HG03175 (cell line): ENCODE results near the gene TYK2.

ENCODE experiments used
- ATAC-seq: cut with Tn5 transposase; IDR thresholded peaks from one replicate; pipeline ENCODE4 v1.9.1; 2021; ENCODE audit warnings: mild to moderate bottlenecking, moderate library complexity; ENCODE audit not compliant: unreplicated experiment

The TYK2 gene

GRCh38 chr19:10335352-10335985 lies 44.9 kb downstream of the TYK2 start:
- ATAC-seq: no peak

DNA sequence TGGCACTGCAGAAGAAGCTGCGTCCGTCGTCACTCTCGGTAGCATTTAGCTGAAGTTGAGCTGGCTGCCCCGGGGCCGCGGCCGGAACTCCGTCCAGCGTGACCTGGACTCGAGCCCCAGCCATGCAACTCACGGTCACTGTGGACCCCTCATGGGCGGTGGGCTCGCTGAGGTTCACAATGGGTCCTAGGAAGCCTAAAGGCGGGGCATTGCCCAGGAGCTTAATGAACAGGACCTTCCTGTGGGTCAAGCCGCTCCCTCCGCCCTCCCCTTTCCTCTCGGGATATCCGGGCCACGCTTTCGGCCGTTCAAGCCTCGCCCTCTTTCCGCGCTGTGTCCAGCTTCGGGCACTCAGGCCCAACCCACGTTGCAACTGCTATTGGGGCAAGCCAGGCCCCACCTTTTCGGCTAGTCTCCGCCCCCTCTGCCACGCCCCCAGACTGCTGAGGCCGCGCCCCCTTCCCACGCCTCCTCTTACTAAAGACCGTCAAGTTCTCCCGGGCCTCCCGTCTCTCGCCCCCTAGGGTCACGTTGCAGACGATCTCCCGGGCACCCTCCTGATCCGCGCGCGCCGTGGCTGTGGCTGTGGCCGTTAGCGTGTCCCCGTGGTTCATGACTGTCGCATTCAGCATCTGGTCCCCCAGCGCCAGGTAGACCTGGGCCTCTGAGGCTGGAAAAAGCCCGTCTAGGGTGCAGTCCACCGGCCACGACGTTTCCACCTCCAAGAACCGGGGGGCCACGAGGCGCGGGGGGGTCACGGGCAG lies 45.6 kb downstream of the TYK2 start:
- no peak for ATAC-seq

DNA sequence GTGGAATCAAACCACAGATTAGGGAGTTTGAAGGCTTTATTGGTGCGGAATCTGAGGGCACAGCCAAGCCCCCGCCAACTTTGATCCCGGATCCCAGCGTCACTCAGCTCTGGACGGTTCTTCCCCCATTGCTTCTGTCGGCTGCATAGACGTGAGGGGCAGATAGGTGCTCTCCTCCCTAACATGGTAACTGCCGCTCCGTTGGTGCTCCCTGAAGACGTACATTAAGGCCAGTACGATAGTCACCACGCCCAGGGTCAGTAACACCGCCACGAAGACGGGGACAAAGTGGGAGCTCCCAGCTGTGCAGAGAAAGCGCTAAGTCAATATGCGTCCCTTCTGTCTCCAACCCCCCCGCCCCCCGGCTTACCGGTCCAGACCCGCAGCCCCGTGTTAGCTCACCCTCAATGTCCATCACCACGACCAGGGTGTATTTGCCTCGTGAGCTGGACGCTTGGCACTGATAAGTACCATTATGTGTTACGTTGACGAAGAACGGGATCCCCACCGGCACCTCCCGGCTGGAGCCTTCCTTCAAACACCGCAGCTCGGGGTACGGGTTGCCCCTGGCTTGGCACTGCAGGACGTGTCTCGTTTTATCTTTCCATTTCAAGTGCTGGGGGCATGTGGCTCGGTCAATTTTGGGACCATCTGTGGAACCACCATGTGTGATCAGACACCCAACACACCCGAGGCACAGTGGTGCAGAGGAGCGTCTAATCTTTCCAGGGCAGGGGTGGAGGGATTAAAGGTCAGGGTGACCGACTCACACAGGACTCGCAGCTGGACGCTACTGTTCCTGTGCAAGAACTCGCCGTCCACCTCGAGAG lies 46.4 kb downstream of the TYK2 start:
- no peak for ATAC-seq

DNA sequence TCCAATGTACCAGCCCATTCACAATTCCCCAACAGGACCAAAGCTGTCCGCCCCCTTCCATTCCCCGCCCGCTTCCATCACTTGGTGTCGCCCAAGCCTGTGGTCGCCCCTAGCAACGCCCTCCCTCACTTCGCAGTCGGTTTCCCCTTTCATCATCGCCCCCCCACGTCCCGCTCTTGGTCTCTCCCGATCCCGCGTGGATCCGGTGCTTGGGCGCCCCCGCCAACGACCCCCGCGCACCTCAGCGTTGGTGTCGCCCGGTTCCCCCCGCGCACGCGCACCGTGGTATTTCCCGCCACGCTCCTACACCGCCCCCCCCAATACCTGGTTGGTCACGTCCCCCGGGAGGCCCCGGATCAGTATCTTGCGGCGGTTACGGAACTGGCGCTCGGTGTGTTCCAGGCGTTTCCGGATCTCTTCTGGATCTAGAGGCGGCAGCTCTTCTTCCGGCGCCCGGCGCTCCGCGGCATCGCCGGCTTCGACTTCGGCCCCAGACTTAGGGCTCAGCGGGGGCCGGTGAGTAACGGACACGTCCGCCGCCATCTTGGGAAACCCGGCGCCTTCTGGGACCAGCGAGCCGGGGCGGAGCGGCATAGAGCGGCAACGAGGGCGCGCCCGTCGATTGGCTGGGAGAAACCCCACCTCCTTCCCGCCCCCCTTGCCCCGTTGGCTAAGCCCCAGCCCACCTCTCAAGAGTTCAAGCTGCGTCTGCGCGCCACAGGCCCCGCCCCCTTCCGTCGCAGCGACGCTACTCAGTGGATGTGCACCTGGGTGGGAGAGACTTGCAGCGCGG lies 47.2 kb downstream of the TYK2 start, which contains the start of gene RAVER1:
Gene RAVER1, minus strand, starts transcription at position 565 of the 793 bp plus-strand sequence. Its CDS starts 22 bp downstream, at position 543.
- peak; percentile 85 for ATAC-seq

DNA sequence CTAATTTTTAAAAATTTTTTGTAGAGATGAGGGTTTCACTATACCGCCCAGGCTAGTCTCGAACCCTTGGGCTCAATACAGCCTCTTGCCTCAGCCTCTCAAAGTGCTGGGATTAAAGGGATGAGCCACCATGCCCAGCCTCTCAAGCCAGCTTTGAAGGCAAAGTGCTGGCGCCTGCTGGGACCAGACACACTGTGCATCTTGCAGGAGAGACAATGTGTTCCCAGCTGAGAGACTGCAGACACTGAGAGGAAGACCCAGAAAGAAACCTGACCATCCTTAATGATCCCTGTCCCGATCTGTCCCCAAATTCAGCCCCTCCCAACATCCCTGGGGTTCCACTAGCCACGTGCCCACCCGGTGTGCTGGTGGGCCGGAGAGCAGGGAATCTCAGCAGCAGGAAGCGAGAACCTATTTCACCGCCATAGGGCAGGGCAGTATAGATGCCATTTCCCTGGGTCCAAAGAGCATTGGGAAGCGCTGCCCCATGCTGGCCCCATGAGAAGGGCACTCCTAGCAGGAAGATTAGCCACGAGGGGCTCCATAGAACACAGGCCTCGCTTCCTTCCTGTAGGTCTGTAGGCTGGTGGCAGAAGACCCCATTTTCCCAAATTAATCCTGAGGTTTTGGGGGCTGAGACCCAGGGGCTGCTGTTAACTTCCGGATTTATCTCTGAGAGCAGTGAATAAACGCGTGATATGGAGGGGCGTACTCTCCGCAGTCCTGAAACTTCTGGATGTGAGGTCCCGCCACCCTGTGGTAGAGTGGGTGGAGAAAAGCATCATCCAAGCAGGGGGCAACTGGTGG lies 48.0 kb downstream of the TYK2 start:
- peak; percentile 5 for ATAC-seq

GRCh38 chr19:10329555-10329954 lies 50.8 kb downstream of the TYK2 start:
- no peak for ATAC-seq

DNA sequence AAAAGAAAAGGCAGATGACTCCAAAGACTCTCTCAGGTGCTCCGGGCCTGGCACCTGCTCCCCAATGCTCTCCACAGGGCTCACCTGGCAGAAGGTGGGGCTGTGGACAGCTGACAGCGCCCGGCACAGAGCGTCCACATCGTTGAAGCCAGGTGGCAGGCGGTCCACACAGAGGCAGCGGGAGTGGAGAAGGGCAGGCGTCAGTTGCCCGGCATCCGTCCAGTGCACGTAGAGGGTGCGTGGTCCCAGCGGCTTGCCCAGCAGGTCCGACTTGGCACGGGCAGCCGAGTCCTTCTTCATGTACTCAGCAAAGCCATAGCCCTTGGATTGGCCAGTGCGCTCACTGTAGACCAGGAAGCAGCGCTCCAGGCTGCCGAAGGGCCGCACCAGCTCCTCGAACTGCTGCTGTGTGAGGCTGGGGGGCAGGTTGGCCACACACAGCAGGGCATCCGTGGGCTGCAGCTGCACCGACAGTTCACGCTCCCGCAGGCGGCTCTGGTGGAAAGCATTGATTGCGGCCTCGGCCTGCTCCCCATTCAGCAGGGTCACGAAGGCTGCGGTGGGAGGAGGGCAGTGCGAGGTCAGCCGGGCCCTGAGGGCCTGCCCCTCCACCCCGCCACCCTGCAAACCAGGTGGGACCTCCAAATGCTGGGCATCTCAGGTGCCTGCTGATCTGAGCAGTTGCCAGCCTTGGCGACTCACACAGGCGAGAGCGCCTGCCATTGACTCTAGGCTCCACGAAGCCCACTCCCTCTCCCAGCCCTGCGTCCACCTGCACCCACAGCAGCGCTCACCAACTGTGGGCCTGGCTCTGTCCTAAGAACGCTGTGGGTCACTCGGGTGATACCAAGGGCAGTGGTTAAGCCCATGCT lies 51.6 kb downstream of the TYK2 start:
- no peak for ATAC-seq

DNA sequence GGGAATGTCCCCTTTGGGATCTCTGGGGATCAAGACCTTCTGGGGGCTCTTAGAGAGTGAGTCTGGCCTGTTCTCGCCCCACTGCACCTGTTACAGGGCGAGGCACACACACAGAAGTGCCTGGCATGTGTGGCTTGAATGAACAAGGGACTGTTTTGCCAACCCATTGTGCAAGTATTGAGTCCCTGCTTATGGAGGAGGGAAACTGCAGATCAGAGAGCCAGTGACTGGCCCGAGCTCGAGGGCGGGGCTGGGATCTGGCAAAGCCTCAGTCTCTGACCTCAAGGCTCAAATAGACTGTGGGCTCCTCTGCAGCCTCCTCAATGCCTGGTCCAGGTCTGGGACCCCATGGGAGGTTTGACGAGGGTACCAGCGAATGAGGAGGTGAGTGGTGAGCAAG lies 52.6 kb downstream of the TYK2 start:
- ATAC-seq: no peak

DNA sequence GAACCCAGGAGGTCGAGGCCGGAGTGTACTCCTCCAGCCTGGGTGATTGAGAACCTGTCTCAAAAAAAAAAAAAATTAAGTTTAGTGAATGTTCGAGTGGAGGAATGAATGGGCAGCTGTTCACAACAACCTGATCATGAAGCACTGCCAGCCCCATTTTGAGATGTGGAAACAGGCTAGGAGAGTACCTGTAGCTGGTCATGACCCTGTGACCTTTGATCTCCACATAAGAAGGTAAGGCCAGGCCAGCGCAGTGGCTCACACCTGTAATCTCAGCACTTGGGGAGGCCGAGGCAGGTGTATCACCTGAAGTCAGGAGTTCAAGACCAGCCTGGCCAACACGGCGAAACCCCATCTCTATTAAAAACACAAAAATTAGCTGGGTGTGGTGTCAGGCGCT lies 54.6 kb downstream of the TYK2 start:
- no peak for ATAC-seq

- ATAC-seq: no peak
Measured at GRCh38 chr19:10321874-10322835, 58.2 kb downstream of the TYK2 start.

- ATAC-seq: no peak
Measured at GRCh38 chr19:10321417-10321797, 59.0 kb downstream of the TYK2 start.

DNA sequence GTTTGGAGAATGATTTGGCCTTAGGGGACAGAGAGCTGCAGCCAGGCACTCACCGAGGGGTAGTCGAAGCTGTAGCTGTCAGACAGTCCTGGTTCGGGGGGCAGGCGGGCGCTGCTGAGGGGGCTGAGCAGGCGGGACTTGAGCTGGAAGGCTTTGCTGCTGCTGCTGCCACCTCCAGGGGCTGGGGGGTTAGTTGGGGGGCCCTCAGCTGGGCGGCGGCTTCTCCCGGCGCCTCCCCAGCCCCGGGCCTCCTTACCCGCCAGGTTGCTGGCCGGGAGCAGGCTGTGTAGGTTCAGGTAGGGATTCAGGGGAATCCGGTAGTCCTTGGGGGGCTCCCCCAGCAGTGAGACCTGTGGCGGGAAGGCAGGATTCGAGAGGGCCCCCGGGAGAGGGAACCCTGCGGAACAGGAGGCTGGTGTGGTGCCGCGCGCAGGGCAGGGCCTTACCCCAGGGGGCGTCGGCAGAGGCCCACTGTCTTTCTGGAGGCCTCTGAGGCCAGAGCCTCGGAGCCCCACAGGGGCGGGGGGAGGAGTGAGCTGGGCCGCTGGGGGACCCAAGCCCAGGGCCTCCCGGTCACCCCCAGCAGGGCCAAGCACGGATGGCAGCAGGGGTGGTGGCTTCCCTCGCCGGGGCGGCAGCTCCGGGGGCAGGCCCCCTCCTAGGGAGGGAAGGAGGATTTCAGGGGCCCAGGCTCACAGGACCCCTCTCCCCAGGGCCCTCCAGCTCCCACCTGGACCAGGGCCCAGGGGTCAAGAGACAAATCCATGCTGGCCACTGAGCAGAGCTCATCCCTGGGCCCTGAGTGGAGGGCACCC lies 59.6 kb downstream of the TYK2 start:
- no peak for ATAC-seq

DNA sequence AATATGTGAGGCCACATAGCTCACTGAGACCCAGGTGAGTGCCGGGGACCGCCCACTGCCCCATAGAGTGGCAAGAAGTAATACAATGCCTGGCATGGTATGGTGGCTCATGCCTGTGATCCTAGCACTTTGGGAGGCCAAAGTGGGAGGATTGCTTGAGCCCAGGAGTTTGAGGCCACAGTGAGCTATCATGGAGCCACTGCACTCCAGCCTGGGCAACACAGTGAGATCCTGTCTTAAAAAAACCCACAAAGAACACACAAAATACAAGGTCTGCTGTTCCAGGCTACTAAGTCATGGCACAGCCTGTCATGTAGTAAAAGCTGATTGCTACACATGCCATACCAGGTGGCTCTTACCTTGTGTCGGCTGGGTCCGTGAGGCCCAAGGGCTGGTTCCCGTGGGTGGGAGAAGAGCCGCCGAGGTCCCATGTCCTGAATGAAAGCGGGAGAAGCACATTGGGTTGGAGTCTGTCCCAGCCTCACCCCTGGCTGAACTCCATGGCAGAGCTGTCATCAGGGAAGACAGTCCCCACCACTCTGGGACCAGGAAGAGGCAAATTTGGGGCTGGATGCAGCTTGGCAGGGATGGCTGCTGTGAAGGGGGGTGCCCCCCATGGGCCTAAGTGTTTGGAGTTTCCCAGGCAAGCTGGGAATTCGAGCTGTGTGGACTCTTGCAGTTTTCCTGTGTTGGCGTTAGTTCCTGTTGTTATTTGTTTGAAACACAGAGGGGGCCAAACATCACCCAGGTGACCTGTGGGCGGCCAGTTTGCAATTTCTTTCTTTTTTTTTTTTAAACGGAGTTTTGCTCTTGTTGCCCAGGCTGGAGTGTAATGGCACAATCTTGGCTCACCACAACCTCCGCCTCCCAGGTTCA lies 61.3 kb downstream of the TYK2 start:
- no peak for ATAC-seq

DNA sequence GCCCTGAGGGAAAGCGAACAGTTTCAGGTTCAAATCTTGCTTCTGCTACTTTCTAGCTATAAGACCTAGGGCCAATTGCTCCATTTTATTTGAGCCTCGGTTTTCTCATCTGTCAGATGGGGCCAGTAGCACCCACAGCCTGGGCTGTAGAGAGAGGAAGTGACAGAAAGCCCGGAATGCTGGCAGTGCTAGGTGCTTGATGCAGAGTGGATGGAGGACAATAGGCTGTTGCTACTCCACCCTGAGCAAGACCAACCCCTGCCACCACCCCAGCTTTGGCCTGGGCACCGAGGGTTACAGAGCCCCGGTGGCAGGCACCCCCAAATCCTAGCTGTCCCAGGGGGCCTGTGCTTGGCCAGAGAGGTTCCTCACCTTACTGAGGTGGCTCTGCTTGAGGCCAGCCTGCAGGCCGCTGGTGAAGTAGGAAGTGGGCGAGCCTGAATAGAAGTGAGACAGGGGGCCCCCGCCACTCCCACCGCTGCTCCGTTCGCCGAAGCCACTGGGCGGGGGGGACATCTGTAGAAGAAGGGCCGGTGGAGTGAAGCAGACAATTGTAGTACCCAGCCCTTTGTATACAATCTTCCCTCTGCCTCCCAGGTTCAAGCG lies 62.4 kb downstream of the TYK2 start:
- no peak for ATAC-seq

- ATAC-seq: no peak
Measured at GRCh38 chr19:10317045-10317856, 63.1 kb downstream of the TYK2 start.
